C4-2B (cell line): Measurements from ENCODE around the gene BANF2.

Experiments used
- CTCF ChIP-seq: fragments of 450-650 bp; conservative IDR thresholded peaks from 2 replicates; pipeline ENCODE4 v1.5.1; 2017; ENCODE audit warnings: mild to moderate bottlenecking
- ZFX ChIP-seq: fragments of 450-650 bp; IDR thresholded peaks from 2 replicates; pipeline ENCODE4 v1.6.1; 2017

- TF ChIP-seq CTCF = no peak
- no peak for TF ChIP-seq ZFX
Measured at GRCh38 chr20:17716331-17716730, 16.6 kb downstream of the BANF2 start.
